HepG2 (cell line): Measurements from ENCODE around the gene RASAL3. TPM values are rescaled to one million over a fixed set of nuclear protein-coding genes. Genes with fewer than 3 reads are reported as not detected.

Source experiments
- ATAC-seq: fragments of 200-7000 bp; cut with Tn5 transposase; 3 replicates; pipeline ENCODE4 v1.9.1; 2020; ENCODE audit warnings: mild to moderate bottlenecking, moderate library complexity
- BruUV-seq: library from RNA; stranded (reverse); fragments of 400-500 nt; replicated peaks from 2 replicates; lab custom pipeline; 2021; lab: Mats Ljungman, UMichigan
- CTCF ChIA-PET: fragments of 300-600 bp; formaldehyde crosslinking; extraction: SDS; loops from one replicate; lab custom pipeline; 2021; ENCODE audit warnings: low total read pairs, inconsistent platforms, low intra/inter-chr PET ratio; lab: Yijun Ruan, JAX
- POLR2A ChIA-PET: fragments of 350-600 bp; sonication (Branson Sonifier 250); formaldehyde crosslinking; loops from one replicate; lab custom pipeline; 2020; ENCODE audit warnings: antibody characterized with exemption, inconsistent platforms; lab: Yijun Ruan, JAX
- DNase-seq: peaks from one replicate; pipeline ENCODE4 v3.0.0-alpha.2; 2015; ENCODE audit warnings: low spot score
- FAIRE-seq: peaks from 3 replicates; lab custom pipeline; 2011; peaks lifted over from hg19 to GRCh38; lab: Jason Lieb, UNC
- H2AFZ ChIP-seq: one replicate; pipeline ENCODE4 v1.6.1; 2011; ENCODE audit warnings: low read length, inconsistent platforms
- H3K27ac ChIP-seq: fragments of 300-600 bp; 3 replicates; pipeline ENCODE4 v1.8.0; 2011; ENCODE audit warnings: mixed run types, mild to moderate bottlenecking, mixed read lengths, low read length, inconsistent platforms; ENCODE audit not compliant: insufficient read depth; ENCODE audit errors: extremely low read length
- H3K27me3 ChIP-seq, 2 experiments: fragments of 200-600 bp in 1 of 2; 2 replicates in 1 of 2; 3 replicates in 1 of 2; pipeline versions ENCODE4 v1.6.0 to v1.8.0; 2011; ENCODE audit warnings: low read length in 2 of 2, mild to moderate bottlenecking in 2 of 2, moderate library complexity in 2 of 2, inconsistent platforms in 1 of 2; ENCODE audit not compliant: insufficient read depth in 2 of 2, control insufficient read depth in 1 of 2
- H3K36me3 ChIP-seq, 2 experiments: fragments of 200-600 bp in 1 of 2; replicated peaks in 1 of 2; 2 replicates in 1 of 2; 3 replicates in 1 of 2; pipeline versions ENCODE4 v1.5.1 to v1.8.0; 2011; ENCODE audit warnings: low read length in 2 of 2, inconsistent platforms in 1 of 2; ENCODE audit not compliant: insufficient read depth in 2 of 2, control insufficient read depth in 1 of 2
- H3K4me1 ChIP-seq: 2 replicates; pipeline ENCODE4 v1.5.1; 2012; ENCODE audit warnings: low read length, inconsistent platforms; ENCODE audit not compliant: insufficient read depth
- H3K4me2 ChIP-seq: 2 replicates; pipeline ENCODE4 v1.6.0; 2011; ENCODE audit warnings: low read depth, low read length, inconsistent platforms
- H3K4me3 ChIP-seq, 3 experiments: fragments of 200-600 bp in 1 of 3; sonication (generic), shearing (Covaris generic) in 1 of 3; replicated peaks in 1 of 3; 2 replicates each; pipeline ENCODE4 v1.5.1; 2011 to 2016; ENCODE audit warnings: low read length in 3 of 3, inconsistent platforms in 2 of 3, low read depth in 2 of 3, mild to moderate bottlenecking in 2 of 3, control low read depth in 1 of 3, mixed read lengths in 1 of 3; ENCODE audit not compliant: insufficient read depth in 1 of 3
- H3K79me2 ChIP-seq: one replicate; pipeline ENCODE4 v1.6.1; 2011; ENCODE audit warnings: low read length, inconsistent platforms; ENCODE audit not compliant: insufficient read depth
- H3K9ac ChIP-seq: 2 replicates; pipeline ENCODE4 v1.6.0; 2011; ENCODE audit warnings: mild to moderate bottlenecking, low read depth, low read length, inconsistent platforms; ENCODE audit not compliant: insufficient read depth
- H3K9me3 ChIP-seq: 2 replicates; pipeline ENCODE4 v1.5.1; 2012; ENCODE audit warnings: mild to moderate bottlenecking, low read length
- H4K20me1 ChIP-seq: 2 replicates; pipeline ENCODE4 v1.6.0; 2011; ENCODE audit warnings: inconsistent platforms, mild to moderate bottlenecking, low read length, moderate library complexity; ENCODE audit not compliant: insufficient read depth
- CREM ChIP-seq, 2 experiments: sonication (generic) in 1 of 2; formaldehyde crosslinking in 1 of 2; IDR thresholded peaks; 2 replicates each; pipeline versions ENCODE4 v1.4.0 to v1.6.1; 2016 to 2020; ENCODE audit warnings: antibody characterized with exemption in 1 of 2, mild to moderate bottlenecking in 1 of 2, missing genetic modification reagents in 1 of 2
- EHMT2 ChIP-seq: fragments of 200-600 bp; sonication (generic); IDR thresholded peaks from 2 replicates; pipeline ENCODE4 v1.7.0; 2017; ENCODE audit warnings: antibody characterized with exemption, low read depth, low read length, borderline replicate concordance
- HOXA3 ChIP-seq: sonication (generic); formaldehyde crosslinking; IDR thresholded peaks from 2 replicates; pipeline ENCODE4 v1.5.0; 2020; ENCODE audit warnings: missing genetic modification reagents
- KLF9 ChIP-seq: IDR thresholded peaks from 2 replicates; pipeline ENCODE4 v1.6.1; 2016; ENCODE audit warnings: low read depth
- MAFF ChIP-seq: IDR thresholded peaks from 2 replicates; pipeline ENCODE4 v1.6.1; 2011; ENCODE audit warnings: low read depth, low read length, improper control_type of control experiment
- TBL1XR1 ChIP-seq: fragments of 150-350 bp; IDR thresholded peaks from 2 replicates; pipeline ENCODE4 v1.6.1; 2014; ENCODE audit warnings: borderline replicate concordance, low read length; ENCODE audit not compliant: partially characterized antibody
- TRIM22 ChIP-seq: fragments of 450-650 bp; IDR thresholded peaks from 2 replicates; pipeline ENCODE4 v1.6.1; 2017
- ZBTB20 ChIP-seq: sonication (generic); formaldehyde crosslinking; IDR thresholded peaks from 2 replicates; pipeline ENCODE4 v1.8.1; 2023; ENCODE audit warnings: missing genetic modification reagents, low read depth, mild to moderate bottlenecking, borderline replicate concordance
- ZFP36L1 ChIP-seq: sonication (generic); formaldehyde crosslinking; IDR thresholded peaks from 2 replicates; pipeline ENCODE4 v1.8.0; 2022; ENCODE audit warnings: mild to moderate bottlenecking, missing genetic modification reagents, moderate library complexity
- ZKSCAN8 ChIP-seq: IDR thresholded peaks from 2 replicates; pipeline ENCODE4 v1.6.1; 2016; ENCODE audit warnings: borderline replicate concordance, missing genetic modification reagents, missing compliant biosample characterization
- ZNF414 ChIP-seq: sonication (generic); formaldehyde crosslinking; IDR thresholded peaks from 2 replicates; pipeline ENCODE4 v1.5.0; 2020; ENCODE audit warnings: missing genetic modification reagents
- ZNF558 ChIP-seq: sonication (generic); formaldehyde crosslinking; IDR thresholded peaks from 2 replicates; pipeline ENCODE4 v1.9.0; 2022; ENCODE audit warnings: mild to moderate bottlenecking, missing genetic modification reagents, borderline replicate concordance
- ZNF597 ChIP-seq: sonication (generic); formaldehyde crosslinking; IDR thresholded peaks from 2 replicates; pipeline ENCODE4 v1.5.0; 2020; ENCODE audit warnings: missing genetic modification reagents
- WGBS: methylation state at CpG from one replicate; pipeline ENCODE4 v1.1.6; 2017; ENCODE audit warnings: low lambda C conversion rate; 5-methylcytosine and 5-hydroxymethylcytosine counted together
- in situ Hi-C: cut with HindIII; loops from 2 replicates; pipeline ENCODE4 v1.10.0; 2017; ENCODE audit warnings: low pct_unique_long_range_greater_than_20kb; ENCODE audit not compliant: extremely low pct_ligation_motif_present
- intact Hi-C: fragments of 100-400 bp; cut with micrococcal nuclease; formaldehyde crosslinking; loops from one replicate; pipeline ENCODE4 v1.10.0; 2022; ENCODE audit not compliant: unreplicated experiment
- polyA plus RNA-seq, 8 experiments: library from polyadenylated mRNA; depleted of rRNA in 3 of 8; stranded (reverse) in 7 of 8; unstranded in 1 of 8; fragments of >200 nt; fragmentation: Illumina TruSeq in 4 of 8; extraction: Trizol in 4 of 8; gene quantifications; 2 replicates each; pipeline versions ENCODE4 v1.2.1 to v1.2.3, GENCODE V29; 2011 to 2016; ENCODE audit warnings: low read depth in 4 of 8, missing spikeins in 1 of 8, mixed read lengths in 1 of 8; ENCODE audit not compliant: insufficient read depth in 1 of 8
- total RNA-seq, 5 experiments: library from RNA; depleted of rRNA; stranded (reverse); fragments of >200 nt; fragmentation: Illumina TruSeq; extraction: Trizol; gene quantifications; 2 replicates each; pipeline ENCODE4 v1.2.3, GENCODE V29; 2016; ENCODE audit warnings: low read depth in 1 of 5

The RASAL3 gene
- total and polyA plus RNA-seq, 2 of the 13 experiments (the other 11 are each of a cell fraction or from before 2014, with no cell fraction given): not detected

GRCh38 chr19:15450528-15450890 lies 13.8 kb downstream of the RASAL3 start:
- FAIRE-seq: no peak
- Histone ChIP-seq H3K27ac (no peak overlapping the region), H3K4me1 (peaks cover 37% of the 10 kb centered on the region), H3K4me3 (peak overlapping the region in 1 of 3 experiments; percentile 65; a peak in 2 of 6 replicates), H3K36me3 (no peaks in the 10 kb centered on the region), H3K79me2 (no peaks in the 10 kb centered on the region), H2AFZ (peak overlapping the region; percentile 52)
- WGBS: 94% methylated on average over 1 of the region's 1 CpG
- POLR2A ChIA-PET: no interaction called here
- intact Hi-C loops: no loop called here
- no peak for TF ChIP-seq TRIM22
- 0 out of 2 replicates have a peak, but pooled peaks have one; percentile 49 for TF ChIP-seq EHMT2
- TF ChIP-seq, all 625 proteins: peak for 1
- no TSS peak for BruUV-seq
- Histone ChIP-seq H3K4me2 (peak overlapping the region; percentile 80), H3K9ac (no peak overlapping the region), H3K27me3 (no peaks in the 10 kb centered on the region), H3K9me3 (no peaks in the 10 kb centered on the region), H4K20me1 (no peaks in the 10 kb centered on the region)
- CTCF ChIA-PET: no interaction called here
- in situ Hi-C loops: no loop called here
- ATAC-seq (no peak), DNase-seq (no peak)

DNA sequence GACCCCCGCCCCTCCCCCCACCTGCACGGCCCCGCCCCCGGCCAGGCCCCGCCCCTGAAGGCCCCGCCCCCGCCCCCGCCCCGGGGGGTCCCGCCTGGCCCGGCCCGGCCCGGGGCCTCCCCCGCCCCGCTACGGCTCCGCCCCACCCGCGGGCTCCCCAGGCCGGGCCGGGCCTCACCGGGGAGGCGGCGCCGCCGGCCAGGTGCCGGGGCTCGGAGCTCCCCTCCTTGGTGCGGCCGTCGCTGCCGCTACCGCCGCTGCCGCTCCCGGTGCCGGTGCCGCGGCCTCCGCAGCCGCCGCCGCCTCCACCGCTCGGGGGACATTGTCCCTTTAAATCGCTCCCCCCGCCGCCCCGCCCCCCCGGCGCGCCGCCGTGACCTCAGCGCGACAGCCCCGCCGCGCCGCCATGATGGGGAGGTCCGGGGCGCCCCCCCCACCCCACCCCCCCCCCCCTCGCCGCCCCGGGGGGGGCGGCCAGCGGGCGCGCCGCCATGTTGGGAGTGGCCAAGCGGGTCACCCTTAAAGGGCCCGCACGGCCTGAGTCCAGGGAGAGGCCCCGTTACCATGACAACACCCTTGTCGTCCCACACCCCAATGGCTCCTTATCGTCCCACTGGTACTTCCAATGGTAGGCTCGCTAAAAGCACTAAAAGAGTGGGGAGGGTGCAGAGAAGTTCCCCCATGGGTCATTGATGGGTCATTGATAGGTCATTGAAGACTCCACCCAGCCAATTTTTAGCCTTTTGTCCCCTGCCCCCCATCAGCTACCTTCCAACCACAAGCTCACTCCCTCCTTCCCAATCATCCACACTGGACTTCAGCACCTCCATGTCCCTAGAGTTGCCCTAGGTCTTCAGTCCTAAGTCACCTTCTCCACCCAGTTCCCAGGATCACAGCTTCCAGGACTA lies 14.5 kb downstream of the RASAL3 start, which contains the start of gene WIZ:
Gene WIZ (minus strand): TSS at position 337 of the 908 bp plus-strand sequence. CDS start 1,649 bp downstream, outside the sequence.
- Histone ChIP-seq H4K20me1 (no peaks in the 10 kb centered on the region), H3K9ac (peak within 1 kb of the TSS; percentile 69), H3K4me1 (peaks cover 37% of the 10 kb centered on the region), H3K36me3 (no peaks in the 10 kb centered on the region), H3K9me3 (no peaks in the 10 kb centered on the region), H3K79me2 (no peaks in the 10 kb centered on the region), H3K4me3 (peak within 1 kb of the TSS; percentile 62 to 82 (median 80)), H3K4me2 (peak within 1 kb of the TSS; percentile 81), H3K27me3 (no peaks in the 10 kb centered on the region), H2AFZ (peak within 1 kb of the TSS; percentile 52), H3K27ac (no peak within 1 kb of the TSS)
- intact Hi-C loops: no loop called here
- in situ Hi-C loops: no loop called here
- DNase-seq (peak; percentile 35), FAIRE-seq (no peak), ATAC-seq (no peak)
- no TSS peak for BruUV-seq
- 22% methylated on average over 6 of the region's 77 CpGs for WGBS
- CTCF ChIA-PET: no interaction called here
- POLR2A ChIA-PET: no interaction called here
- peak; percentile 25; the same call in 1 of the 2 replicates for TF ChIP-seq CREM (IDR thresholded peaks at IDR 0.05)
- TF ChIP-seq CREM (CRISPR knock-in tag; IDR thresholded peaks at IDR 0.05): no peak
- no peak for TF ChIP-seq TBL1XR1
- TF ChIP-seq ZBTB20 (CRISPR knock-in tag): no peak
- TF ChIP-seq KLF9 (CRISPR knock-in tag): no peak
- no peak for TF ChIP-seq ZKSCAN8 (CRISPR knock-in tag)
- no peak for TF ChIP-seq ZNF558 (CRISPR knock-in tag)
- TF ChIP-seq MAFF: no peak
- TF ChIP-seq ZFP36L1: no peak
- peak; percentile 66 for TF ChIP-seq HOXA3
- TF ChIP-seq ZNF414: no peak
- TF ChIP-seq ZNF597 (CRISPR knock-in tag): no peak
